DMS114 treated with DMSO at 0.1 percent for 48 hours (cell line): ENCODE results near the gene GABRG3.

Source experiments
- DNase-seq: peaks from one replicate; lab custom pipeline; 2025; ENCODE audit not compliant: unreplicated experiment; lab: John Stamatoyannopoulos, UW

The GABRG3 gene

GRCh38 chr15:27457766-27458165 is 486.8 kb downstream of the GABRG3 start:
- no peak for DNase-seq

GRCh38 chr15:27458345-27459084 is 487.5 kb downstream of the GABRG3 start:
- DNase-seq: no peak

- DNase-seq: no peak
Measured at GRCh38 chr15:27459836-27460235, 488.9 kb downstream of the GABRG3 start.

- DNase-seq: no peak
Measured at GRCh38 chr15:27461181-27461580, 490.2 kb downstream of the GABRG3 start.

- no peak for DNase-seq
Measured at GRCh38 chr15:27463525-27464088, 492.6 kb downstream of the GABRG3 start.

GRCh38 chr15:27464941-27465612 is 494.1 kb downstream of the GABRG3 start:
- DNase-seq: no peak

- no peak for DNase-seq
Measured at GRCh38 chr15:27466758-27467157, 495.8 kb downstream of the GABRG3 start.

GRCh38 chr15:27468151-27468591 is 497.2 kb downstream of the GABRG3 start:
- DNase-seq: no peak

GRCh38 chr15:27473845-27474244 is 502.9 kb downstream of the GABRG3 start:
- no peak for DNase-seq

- DNase-seq: no peak
Measured at GRCh38 chr15:27475395-27475794, 504.4 kb downstream of the GABRG3 start.

- DNase-seq: no peak
Measured at GRCh38 chr15:27479296-27480140, 508.5 kb downstream of the GABRG3 start.

- no peak for DNase-seq
Measured at GRCh38 chr15:27480141-27480530, 509.2 kb downstream of the GABRG3 start.

- no peak for DNase-seq
Measured at GRCh38 chr15:27480642-27481041, 509.7 kb downstream of the GABRG3 start.

GRCh38 chr15:27481768-27482167 is 510.8 kb downstream of the GABRG3 start:
- DNase-seq: no peak

- no peak for DNase-seq
Measured at GRCh38 chr15:27482287-27482686, 511.3 kb downstream of the GABRG3 start.

GRCh38 chr15:27483124-27483523 is 512.1 kb downstream of the GABRG3 start:
- no peak for DNase-seq

GRCh38 chr15:27485265-27485664 is 514.3 kb downstream of the GABRG3 start:
- no peak for DNase-seq

- no peak for DNase-seq
Measured at GRCh38 chr15:27486051-27486450, 515.1 kb downstream of the GABRG3 start.

GRCh38 chr15:27486683-27487647 is 516.0 kb downstream of the GABRG3 start:
- DNase-seq: no peak

- DNase-seq: no peak
Measured at GRCh38 chr15:27487846-27488245, 516.9 kb downstream of the GABRG3 start.
